ENCODE measurements around the gene WFIKKN2.

GRCh38 chr17:50805486-50805885 lies 29.9 kb upstream of the WFIKKN2 start:
- TF ChIP-seq CTCF (conservative IDR thresholded peaks at IDR 0.05 in 1 of 2, IDR thresholded peaks at IDR 0.05 in 1 of 2; ENCODE audit: low read depth in 1 of 2, low read length in 2 of 2) (no peak), EZH2 (IDR thresholded peaks at IDR 0.05; ENCODE audit: low read length, missing control alignments) (no peak)
